Lower leg skin (tissue), 3 donors: ENCODE data around the gene TRAF2.

Source experiments
- POLR2A ChIP-seq, 2 donors: fragments of 450-650 bp; IDR thresholded peaks; one replicate each; pipeline ENCODE4 v1.6.1; 2016 to 2017; ENCODE audit warnings: antibody characterized with exemption in 2 of 2, mild to moderate bottlenecking in 1 of 2, moderate library complexity in 1 of 2
- TF ChIP-seq, protein P1 (sequence below), 3 donors: fragments of 450-650 bp; IDR thresholded peaks; one replicate each; pipeline ENCODE4 v1.5.1; 2016; ENCODE audit warnings: antibody characterized with exemption in 3 of 3, mild to moderate bottlenecking in 3 of 3, moderate library complexity in 2 of 3

DNA sequence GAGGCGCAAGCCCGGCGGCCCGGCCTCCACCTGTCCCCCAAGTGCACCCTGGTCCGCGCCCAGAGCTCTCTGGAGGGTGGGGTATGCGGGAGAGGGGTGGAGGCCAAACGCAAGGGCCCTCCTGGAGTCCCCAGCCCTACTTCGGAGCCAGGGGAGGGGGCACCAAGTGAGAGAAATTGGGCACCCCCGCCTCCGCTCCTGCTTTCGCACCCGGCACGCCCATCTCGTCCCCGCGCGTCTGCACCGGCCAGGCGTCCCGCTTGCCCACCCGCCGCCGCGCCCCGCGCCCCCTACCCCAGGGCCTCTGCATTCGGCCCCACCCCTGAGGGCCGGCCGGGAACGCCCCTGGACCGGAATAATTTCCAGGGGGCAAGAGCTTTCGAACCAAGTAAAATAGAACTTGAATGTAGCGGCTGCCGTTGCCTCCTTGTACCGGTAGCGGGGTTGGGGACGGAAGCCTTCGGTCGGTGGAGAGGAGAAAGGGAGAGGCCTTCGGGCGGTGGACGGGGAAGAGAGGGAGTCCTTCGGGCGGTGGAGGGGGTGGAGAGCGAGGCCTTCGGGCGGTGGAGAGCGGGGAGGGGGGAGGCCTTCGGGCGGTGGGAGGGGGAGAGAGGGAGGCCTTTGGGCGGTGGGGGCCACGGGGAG, 37.8 kb upstream of the TRAF2 start:
- TF ChIP-seq, protein P1, sequence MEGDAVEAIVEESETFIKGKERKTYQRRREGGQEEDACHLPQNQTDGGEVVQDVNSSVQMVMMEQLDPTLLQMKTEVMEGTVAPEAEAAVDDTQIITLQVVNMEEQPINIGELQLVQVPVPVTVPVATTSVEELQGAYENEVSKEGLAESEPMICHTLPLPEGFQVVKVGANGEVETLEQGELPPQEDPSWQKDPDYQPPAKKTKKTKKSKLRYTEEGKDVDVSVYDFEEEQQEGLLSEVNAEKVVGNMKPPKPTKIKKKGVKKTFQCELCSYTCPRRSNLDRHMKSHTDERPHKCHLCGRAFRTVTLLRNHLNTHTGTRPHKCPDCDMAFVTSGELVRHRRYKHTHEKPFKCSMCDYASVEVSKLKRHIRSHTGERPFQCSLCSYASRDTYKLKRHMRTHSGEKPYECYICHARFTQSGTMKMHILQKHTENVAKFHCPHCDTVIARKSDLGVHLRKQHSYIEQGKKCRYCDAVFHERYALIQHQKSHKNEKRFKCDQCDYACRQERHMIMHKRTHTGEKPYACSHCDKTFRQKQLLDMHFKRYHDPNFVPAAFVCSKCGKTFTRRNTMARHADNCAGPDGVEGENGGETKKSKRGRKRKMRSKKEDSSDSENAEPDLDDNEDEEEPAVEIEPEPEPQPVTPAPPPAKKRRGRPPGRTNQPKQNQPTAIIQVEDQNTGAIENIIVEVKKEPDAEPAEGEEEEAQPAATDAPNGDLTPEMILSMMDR (IDR thresholded peaks at IDR 0.05), result no peak
- TF ChIP-seq POLR2A (IDR thresholded peaks at IDR 0.05), result no peak
